Mammary microvascular endothelial cell (primary cell): ENCODE measurements around the gene PSMG4. TPM values are rescaled to one million over a fixed set of nuclear protein-coding genes. Genes with fewer than 3 reads are reported as not detected.

Experiments used
- total RNA-seq: library from RNA; depleted of rRNA; stranded (reverse); fragments of >200 nt; gene quantifications from 2 replicates; pipeline ENCODE4 v1.2.3, GENCODE V29; 2015

The PSMG4 gene
- total RNA-seq: 39.3 and 56.5 TPM in 2 replicates

DNA sequence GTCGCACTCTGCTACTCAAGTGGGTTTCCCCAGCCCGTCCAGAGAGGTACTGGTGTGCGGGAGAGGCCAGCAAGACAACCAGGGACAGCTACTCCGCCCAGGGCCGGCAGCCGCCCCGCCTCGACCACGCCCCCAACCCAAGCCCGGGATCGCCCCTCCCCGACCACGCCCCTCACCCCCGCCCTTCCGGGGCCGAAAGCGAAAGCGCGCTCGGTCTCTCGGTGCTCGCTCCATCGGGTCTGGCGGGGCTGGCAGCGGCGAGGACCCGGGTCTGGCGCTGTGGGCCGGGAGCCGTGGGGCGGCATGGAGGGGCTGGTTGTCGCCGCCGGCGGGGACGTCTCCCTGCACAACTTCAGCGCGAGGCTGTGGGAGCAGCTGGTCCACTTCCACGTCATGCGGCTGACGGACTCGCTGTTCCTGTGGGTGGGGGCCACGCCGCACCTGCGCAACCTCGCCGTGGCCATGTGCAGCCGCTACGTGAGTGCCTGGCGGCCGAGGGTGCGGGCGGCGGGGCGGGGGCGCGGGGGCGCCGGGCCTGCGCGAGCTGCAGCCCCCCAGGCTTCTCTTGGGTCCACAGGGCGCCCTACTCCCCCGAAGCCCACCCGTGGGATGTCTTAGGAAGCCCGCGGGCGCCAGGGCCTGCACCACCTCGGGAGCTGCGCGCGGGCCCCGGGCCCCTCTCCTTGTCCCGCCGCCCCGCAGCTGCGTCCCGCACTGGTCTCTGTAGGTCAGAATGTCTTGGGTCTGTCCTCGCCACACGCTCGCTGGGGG lies at the start of gene PSMG4:
PSMG4 (plus strand) TSS at position 228 of the 771 bp plus-strand sequence; CDS start at position 304, 76 bp downstream.

DNA sequence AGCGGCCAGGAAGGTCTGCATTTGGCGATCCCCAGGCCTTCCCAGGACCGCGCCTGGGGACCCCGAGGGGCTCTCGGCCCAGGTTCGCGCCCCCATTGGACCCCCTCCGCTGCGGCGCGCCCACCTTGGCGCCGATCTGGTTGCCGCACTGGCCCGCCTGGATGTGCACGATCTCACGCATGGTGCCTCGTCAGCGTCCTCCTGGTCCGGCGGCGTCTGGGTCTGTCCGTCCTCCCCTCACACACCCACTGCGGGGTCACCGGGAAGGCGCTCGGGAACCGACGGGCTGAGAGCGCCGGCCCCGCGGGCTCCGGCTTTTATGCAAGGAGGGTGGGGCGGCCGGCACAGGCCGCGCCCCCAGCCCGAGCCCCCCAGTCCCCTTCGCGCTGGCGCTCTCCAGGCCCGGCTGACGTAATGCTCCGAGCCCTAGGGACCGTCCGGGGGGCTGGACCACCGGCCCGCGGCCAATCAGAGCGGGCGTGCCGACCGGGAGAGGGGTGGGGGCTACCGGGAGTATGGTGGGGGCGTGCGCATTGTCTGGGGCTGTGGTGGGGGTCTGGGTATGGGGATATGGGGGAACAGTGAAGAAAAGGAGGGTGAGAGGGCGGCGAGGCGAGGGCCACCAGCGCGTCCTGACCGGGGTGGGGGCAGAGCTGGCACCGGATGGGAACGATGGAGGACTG lies 31.2 kb upstream of the PSMG4 start, which contains the start of gene TUBB2B:
TUBB2B (minus strand) TSS at position 291 of the 683 bp plus-strand sequence; CDS start at position 181, 110 bp downstream.

Other genes with a start within 250 kb of the PSMG4 start
- 21.8 and 25.3 TPM in 2 replicates for gene RIPK1, start 190.5 kb upstream of the PSMG4 start, total RNA-seq
- gene BPHL, start 140.2 kb upstream of the PSMG4 start, total RNA-seq: 12.4 and 13.1 TPM in 2 replicates
- gene TUBB2A, start 101.4 kb upstream of the PSMG4 start, total RNA-seq: 224 and 269 TPM in 2 replicates
- gene TUBB2B, start 31.3 kb upstream of the PSMG4 start, total RNA-seq: 14.3 and 15.9 TPM in 2 replicates
- 6.9 and 10.4 TPM in 2 replicates for gene SLC22A23, start 198.1 kb downstream of the PSMG4 start, total RNA-seq